HCT116 (cell line): ENCODE results near the gene PHB1. TPM values are rescaled to one million over a fixed set of nuclear protein-coding genes. Genes with fewer than 3 reads are reported as not detected.

Experiments used
- ATAC-seq: fragments of 200-7000 bp; cut with Tn5 transposase; 2 replicates; pipeline ENCODE4 v1.9.1; 2020; ENCODE audit warnings: mild to moderate bottlenecking, moderate library complexity
- BruUV-seq: library from RNA; stranded (reverse); fragments of 400-500 nt; replicated peaks from 2 replicates; lab custom pipeline; 2021; lab: Mats Ljungman, UMichigan
- CTCF ChIA-PET: fragments of 300-600 bp; sonication (Branson Sonifier 250); formaldehyde crosslinking; loops from one replicate; lab custom pipeline; 2021; ENCODE audit warnings: antibody characterized with exemption; lab: Charles Lee
- POLR2A ChIA-PET: fragments of 300-600, 350-600 bp; sonication (Branson Sonifier 250); formaldehyde crosslinking; loops from one replicate; lab custom pipeline; 2021; ENCODE audit warnings: antibody characterized with exemption; lab: Charles Lee
- RAD21 ChIA-PET, 2 experiments: fragments of 300-600 bp; sonication (Branson Sonifier 250); formaldehyde crosslinking; loops; one replicate each; lab custom pipeline; 2023; ENCODE audit warnings: low total read pairs in 2 of 2; ENCODE audit not compliant: uncharacterized antibody in 2 of 2, unreplicated experiment in 2 of 2, low non-redundant PET in 1 of 2; lab: Charles Lee
- DNase-seq: peaks from one replicate; pipeline ENCODE4 v3.0.0-alpha.2; 2010; ENCODE audit warnings: low read depth, low spot score
- H2AFZ ChIP-seq: fragments of 200-600 bp; shearing (Covaris generic), sonication (generic); 2 replicates; pipeline ENCODE4 v1.6.1; 2017; ENCODE audit warnings: low read depth, mixed run types, mixed read lengths, antibody characterized with exemption, low read length; ENCODE audit not compliant: poor library complexity, severe bottlenecking
- H3K27ac ChIP-seq: 2 replicates; pipeline ENCODE4 v1.5.1; 2012; ENCODE audit warnings: low read depth, low read length
- H3K27me3 ChIP-seq: fragments of 200-600 bp; sonication (generic); 2 replicates; pipeline ENCODE4 v1.6.1; 2016; ENCODE audit warnings: mixed run types, low read length, mixed read lengths; ENCODE audit not compliant: insufficient read depth
- H3K36me3 ChIP-seq, 2 experiments: fragments of 200-500 bp in 1 of 2; fragments of 200-600 bp in 1 of 2; sonication (Bioruptor generic) in 1 of 2; sonication (generic) in 1 of 2; 2 replicates each; pipeline versions ENCODE4 v1.5.1 to v1.6.1; 2014 to 2016; ENCODE audit warnings: low read length in 2 of 2, inconsistent platforms in 1 of 2, mixed read lengths in 1 of 2, mixed run types in 1 of 2; ENCODE audit not compliant: insufficient read depth in 2 of 2, control insufficient read depth in 1 of 2
- H3K4me1 ChIP-seq, 2 experiments: fragments of 200-600 bp in 1 of 2; sonication (generic) in 1 of 2; 2 replicates each; pipeline versions ENCODE4 v1.5.1 to v1.6.1; 2012 to 2017; ENCODE audit warnings: low read length in 2 of 2, inconsistent platforms in 1 of 2, mild to moderate bottlenecking in 1 of 2, mixed read lengths in 1 of 2, mixed run types in 1 of 2, moderate library complexity in 1 of 2; ENCODE audit not compliant: insufficient read depth in 2 of 2, control insufficient read depth in 1 of 2
- H3K4me2 ChIP-seq: fragments of 200-600 bp; sonication (generic); 2 replicates; pipeline ENCODE4 v1.6.1; 2017; ENCODE audit warnings: mixed run types, low read length, mixed read lengths
- H3K4me3 ChIP-seq, 2 experiments: fragments of 200-600 bp in 1 of 2; sonication (generic) in 1 of 2; replicated peaks in 1 of 2; 2 replicates each; pipeline ENCODE4 v1.5.1; 2011 to 2016; ENCODE audit warnings: low read length in 2 of 2, control low read depth in 1 of 2, low read depth in 1 of 2, mild to moderate bottlenecking in 1 of 2, mixed read lengths in 1 of 2, mixed run types in 1 of 2
- H3K79me2 ChIP-seq: fragments of 200-600 bp; sonication (generic); 2 replicates; pipeline ENCODE4 v1.6.1; 2017; ENCODE audit warnings: mild to moderate bottlenecking, mixed run types, low read length, moderate library complexity, mixed read lengths; ENCODE audit not compliant: insufficient read depth
- H3K9ac ChIP-seq: fragments of 200-600 bp; sonication (generic); 2 replicates; pipeline ENCODE4 v1.6.1; 2016; ENCODE audit warnings: low read length, mixed read lengths
- H3K9me2 ChIP-seq: fragments of 200-600 bp; sonication (generic), shearing (Covaris generic); 2 replicates; pipeline ENCODE4 v1.6.1; 2017; ENCODE audit warnings: mixed run types, mild to moderate bottlenecking, moderate library complexity; ENCODE audit not compliant: insufficient read depth
- H3K9me3 ChIP-seq, 2 experiments: fragments of 200-500 bp in 1 of 2; fragments of 200-600 bp in 1 of 2; sonication (Bioruptor generic) in 1 of 2; sonication (generic) in 1 of 2; 2 replicates each; pipeline ENCODE4 v1.6.1; 2014 to 2017; ENCODE audit warnings: low read length in 2 of 2, mixed read lengths in 2 of 2, inconsistent platforms in 1 of 2, low read depth in 1 of 2, mild to moderate bottlenecking in 1 of 2, mixed run types in 1 of 2, moderate library complexity in 1 of 2; ENCODE audit not compliant: control insufficient read depth in 1 of 2, insufficient read depth in 1 of 2
- H4K20me1 ChIP-seq: fragments of 200-600 bp; sonication (generic), shearing (Covaris generic); 2 replicates; pipeline ENCODE4 v1.6.1; 2017; ENCODE audit warnings: mixed run types, mild to moderate bottlenecking, moderate library complexity; ENCODE audit not compliant: insufficient read depth
- CBX3 ChIP-seq: IDR thresholded peaks from 2 replicates; pipeline ENCODE4 v1.6.1; 2012; ENCODE audit warnings: low read depth
- CEBPB ChIP-seq: IDR thresholded peaks from 2 replicates; pipeline ENCODE4 v1.6.1; 2012; ENCODE audit warnings: low read depth
- EGR1 ChIP-seq: IDR thresholded peaks from 2 replicates; pipeline ENCODE4 v1.6.1; 2012; ENCODE audit warnings: low read depth
- ELF1 ChIP-seq: IDR thresholded peaks from 2 replicates; pipeline ENCODE4 v1.6.1; 2012; ENCODE audit warnings: low read depth, borderline replicate concordance
- EZH2 ChIP-seq: fragments of 200-600 bp; sonication (generic); IDR thresholded peaks from 2 replicates; pipeline ENCODE4 v1.6.1; 2017; ENCODE audit warnings: antibody characterized with exemption, mixed run types
- POLR2AphosphoS5 ChIP-seq: IDR thresholded peaks from 2 replicates; pipeline ENCODE4 v1.6.1; 2011; ENCODE audit warnings: mild to moderate bottlenecking, low read depth, low read length, moderate library complexity
- RAD21 ChIP-seq: IDR thresholded peaks from 2 replicates; pipeline ENCODE4 v1.6.1; 2012; ENCODE audit warnings: low read depth, mild to moderate bottlenecking
- SIN3A ChIP-seq: IDR thresholded peaks from 2 replicates; pipeline ENCODE4 v1.6.1; 2012; ENCODE audit warnings: low read depth
- SP1 ChIP-seq: IDR thresholded peaks from 2 replicates; pipeline ENCODE4 v1.6.1; 2012; ENCODE audit warnings: low read depth
- SRF ChIP-seq: IDR thresholded peaks from 2 replicates; pipeline ENCODE4 v1.6.1; 2012; ENCODE audit warnings: low read depth
- TCF7L2 ChIP-seq: IDR thresholded peaks from 2 replicates; pipeline ENCODE4 v1.7.0; 2011; ENCODE audit warnings: borderline replicate concordance, inconsistent platforms; ENCODE audit not compliant: insufficient read depth, insufficient read length; ENCODE audit errors: extremely low read depth
- YY1 ChIP-seq: IDR thresholded peaks from 2 replicates; pipeline ENCODE4 v1.6.1; 2011; ENCODE audit warnings: low read length, low read depth, moderate library complexity, mild to moderate bottlenecking; ENCODE audit not compliant: insufficient replicate concordance; ENCODE audit errors: extremely low read depth
- intact Hi-C: fragments of 100-400 bp; cut with micrococcal nuclease; formaldehyde crosslinking; loops from 2 replicates; pipeline ENCODE4 v1.10.0; 2022
- total RNA-seq: library from RNA; stranded (reverse); gene quantifications from one replicate; pipeline ENCODE4 v1.2.1, GENCODE V29; 2021; ENCODE audit not compliant: unreplicated experiment
- TF ChIP-seq, protein P1 (sequence below): IDR thresholded peaks from 2 replicates; pipeline ENCODE4 v1.6.1; 2012
- TF ChIP-seq, protein P2 (sequence below): IDR thresholded peaks from 2 replicates; pipeline ENCODE4 v1.6.1; 2012
- TF ChIP-seq, protein P3 (sequence below): IDR thresholded peaks from 2 replicates; pipeline ENCODE4 v1.6.1; 2011; ENCODE audit warnings: mild to moderate bottlenecking, low read length, moderate library complexity; ENCODE audit not compliant: insufficient replicate concordance; ENCODE audit errors: extremely low read depth
- TF ChIP-seq, protein P4 (sequence below): IDR thresholded peaks from 2 replicates; pipeline ENCODE4 v1.6.1; 2012; ENCODE audit warnings: low read depth
- TF ChIP-seq, protein P5 (sequence below), 3 experiments: fragments of 200-600 bp in 1 of 3; sonication (generic) in 1 of 3; IDR thresholded peaks in 2 of 3; conservative IDR thresholded peaks in 1 of 3; 2 replicates each; pipeline ENCODE4 v1.5.1; 2012 to 2017; ENCODE audit warnings: low read depth in 2 of 3, low read length in 2 of 3, antibody characterized with exemption in 1 of 3, borderline replicate concordance in 1 of 3, control low read depth in 1 of 3, mild to moderate bottlenecking in 1 of 3, mixed read lengths in 1 of 3, mixed run types in 1 of 3, moderate library complexity in 1 of 3; ENCODE audit not compliant: insufficient read depth in 1 of 3

The PHB1 gene
- total RNA-seq, 1 experiment from 2014 or later = 534 TPM

DNA sequence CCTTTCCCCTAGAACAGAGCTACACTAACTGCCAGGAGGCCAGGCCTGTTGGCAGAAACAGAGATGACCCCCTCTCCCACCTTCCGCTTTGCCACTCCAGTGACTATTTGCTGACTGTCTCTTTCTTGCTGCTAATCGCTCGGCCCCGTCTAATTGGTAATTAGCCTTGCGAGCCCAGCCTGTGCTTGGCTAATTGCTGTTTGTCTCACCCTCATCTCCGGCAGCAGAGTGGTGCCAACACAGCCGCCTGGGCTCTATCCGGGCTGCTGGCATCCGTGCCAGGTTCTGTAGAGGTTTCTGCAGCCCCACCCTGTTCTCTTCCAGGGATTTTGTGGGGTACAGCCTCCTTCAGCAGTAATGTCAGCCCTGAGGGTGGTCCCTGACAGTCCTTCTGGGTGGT is 27.4 kb upstream of the PHB1 start:
- TF ChIP-seq TCF7L2 (no peak), POLR2AphosphoS5 (no peak), EZH2 (no peak), RAD21 (no peak), SP1 (no peak), SRF (no peak), YY1 (no peak), CEBPB (no peak), EGR1 (no peak), CBX3 (no peak), SIN3A (no peak), ELF1 (no peak)
- TF ChIP-seq, protein P1, sequence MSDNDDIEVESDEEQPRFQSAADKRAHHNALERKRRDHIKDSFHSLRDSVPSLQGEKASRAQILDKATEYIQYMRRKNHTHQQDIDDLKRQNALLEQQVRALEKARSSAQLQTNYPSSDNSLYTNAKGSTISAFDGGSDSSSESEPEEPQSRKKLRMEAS = no peak
- TF ChIP-seq, protein P2, sequence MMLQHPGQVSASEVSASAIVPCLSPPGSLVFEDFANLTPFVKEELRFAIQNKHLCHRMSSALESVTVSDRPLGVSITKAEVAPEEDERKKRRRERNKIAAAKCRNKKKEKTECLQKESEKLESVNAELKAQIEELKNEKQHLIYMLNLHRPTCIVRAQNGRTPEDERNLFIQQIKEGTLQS = no peak
- TF ChIP-seq, protein P3, sequence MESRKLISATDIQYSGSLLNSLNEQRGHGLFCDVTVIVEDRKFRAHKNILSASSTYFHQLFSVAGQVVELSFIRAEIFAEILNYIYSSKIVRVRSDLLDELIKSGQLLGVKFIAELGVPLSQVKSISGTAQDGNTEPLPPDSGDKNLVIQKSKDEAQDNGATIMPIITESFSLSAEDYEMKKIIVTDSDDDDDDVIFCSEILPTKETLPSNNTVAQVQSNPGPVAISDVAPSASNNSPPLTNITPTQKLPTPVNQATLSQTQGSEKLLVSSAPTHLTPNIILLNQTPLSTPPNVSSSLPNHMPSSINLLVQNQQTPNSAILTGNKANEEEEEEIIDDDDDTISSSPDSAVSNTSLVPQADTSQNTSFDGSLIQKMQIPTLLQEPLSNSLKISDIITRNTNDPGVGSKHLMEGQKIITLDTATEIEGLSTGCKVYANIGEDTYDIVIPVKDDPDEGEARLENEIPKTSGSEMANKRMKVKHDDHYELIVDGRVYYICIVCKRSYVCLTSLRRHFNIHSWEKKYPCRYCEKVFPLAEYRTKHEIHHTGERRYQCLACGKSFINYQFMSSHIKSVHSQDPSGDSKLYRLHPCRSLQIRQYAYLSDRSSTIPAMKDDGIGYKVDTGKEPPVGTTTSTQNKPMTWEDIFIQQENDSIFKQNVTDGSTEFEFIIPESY = no peak
- TF ChIP-seq, protein P4, sequence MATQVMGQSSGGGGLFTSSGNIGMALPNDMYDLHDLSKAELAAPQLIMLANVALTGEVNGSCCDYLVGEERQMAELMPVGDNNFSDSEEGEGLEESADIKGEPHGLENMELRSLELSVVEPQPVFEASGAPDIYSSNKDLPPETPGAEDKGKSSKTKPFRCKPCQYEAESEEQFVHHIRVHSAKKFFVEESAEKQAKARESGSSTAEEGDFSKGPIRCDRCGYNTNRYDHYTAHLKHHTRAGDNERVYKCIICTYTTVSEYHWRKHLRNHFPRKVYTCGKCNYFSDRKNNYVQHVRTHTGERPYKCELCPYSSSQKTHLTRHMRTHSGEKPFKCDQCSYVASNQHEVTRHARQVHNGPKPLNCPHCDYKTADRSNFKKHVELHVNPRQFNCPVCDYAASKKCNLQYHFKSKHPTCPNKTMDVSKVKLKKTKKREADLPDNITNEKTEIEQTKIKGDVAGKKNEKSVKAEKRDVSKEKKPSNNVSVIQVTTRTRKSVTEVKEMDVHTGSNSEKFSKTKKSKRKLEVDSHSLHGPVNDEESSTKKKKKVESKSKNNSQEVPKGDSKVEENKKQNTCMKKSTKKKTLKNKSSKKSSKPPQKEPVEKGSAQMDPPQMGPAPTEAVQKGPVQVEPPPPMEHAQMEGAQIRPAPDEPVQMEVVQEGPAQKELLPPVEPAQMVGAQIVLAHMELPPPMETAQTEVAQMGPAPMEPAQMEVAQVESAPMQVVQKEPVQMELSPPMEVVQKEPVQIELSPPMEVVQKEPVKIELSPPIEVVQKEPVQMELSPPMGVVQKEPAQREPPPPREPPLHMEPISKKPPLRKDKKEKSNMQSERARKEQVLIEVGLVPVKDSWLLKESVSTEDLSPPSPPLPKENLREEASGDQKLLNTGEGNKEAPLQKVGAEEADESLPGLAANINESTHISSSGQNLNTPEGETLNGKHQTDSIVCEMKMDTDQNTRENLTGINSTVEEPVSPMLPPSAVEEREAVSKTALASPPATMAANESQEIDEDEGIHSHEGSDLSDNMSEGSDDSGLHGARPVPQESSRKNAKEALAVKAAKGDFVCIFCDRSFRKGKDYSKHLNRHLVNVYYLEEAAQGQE = no peak
- TF ChIP-seq, protein P5, sequence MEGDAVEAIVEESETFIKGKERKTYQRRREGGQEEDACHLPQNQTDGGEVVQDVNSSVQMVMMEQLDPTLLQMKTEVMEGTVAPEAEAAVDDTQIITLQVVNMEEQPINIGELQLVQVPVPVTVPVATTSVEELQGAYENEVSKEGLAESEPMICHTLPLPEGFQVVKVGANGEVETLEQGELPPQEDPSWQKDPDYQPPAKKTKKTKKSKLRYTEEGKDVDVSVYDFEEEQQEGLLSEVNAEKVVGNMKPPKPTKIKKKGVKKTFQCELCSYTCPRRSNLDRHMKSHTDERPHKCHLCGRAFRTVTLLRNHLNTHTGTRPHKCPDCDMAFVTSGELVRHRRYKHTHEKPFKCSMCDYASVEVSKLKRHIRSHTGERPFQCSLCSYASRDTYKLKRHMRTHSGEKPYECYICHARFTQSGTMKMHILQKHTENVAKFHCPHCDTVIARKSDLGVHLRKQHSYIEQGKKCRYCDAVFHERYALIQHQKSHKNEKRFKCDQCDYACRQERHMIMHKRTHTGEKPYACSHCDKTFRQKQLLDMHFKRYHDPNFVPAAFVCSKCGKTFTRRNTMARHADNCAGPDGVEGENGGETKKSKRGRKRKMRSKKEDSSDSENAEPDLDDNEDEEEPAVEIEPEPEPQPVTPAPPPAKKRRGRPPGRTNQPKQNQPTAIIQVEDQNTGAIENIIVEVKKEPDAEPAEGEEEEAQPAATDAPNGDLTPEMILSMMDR (IDR thresholded peaks at IDR 0.05 in 2 of 3, conservative IDR thresholded peaks at IDR 0.05 in 1 of 3; ENCODE audit: borderline replicate concordance in 1 of 3, insufficient read depth in 1 of 3, low read depth in 2 of 3, low read length in 2 of 3) = no peak
- no peaks in the 10 kb centered on the region for H3K79me2 ChIP-seq
- ChIA-PET CTCF (no interaction called here), POLR2A (no interaction called here), RAD21 (no interaction called here)
- no TSS peak for BruUV-seq
- H3K9me3 ChIP-seq = no peaks in the 10 kb centered on the region
- ATAC-seq (no peak), DNase-seq (no peak)
- no peaks in the 10 kb centered on the region for H4K20me1 ChIP-seq
- H3K4me1 ChIP-seq = no peaks in the 10 kb centered on the region
- H3K4me2 ChIP-seq = no peak overlapping the region
- H3K9ac ChIP-seq = no peak overlapping the region
- intact Hi-C loops = no loop called here
- H3K27me3 ChIP-seq = peaks cover 25% of the 10 kb centered on the region; the same call in 1 of the 2 replicates
- no peaks in the 10 kb centered on the region for H3K36me3 ChIP-seq
- H3K9me2 ChIP-seq = no peaks in the 10 kb centered on the region
- H3K27ac ChIP-seq = no peak overlapping the region
- no peak overlapping the region for H3K4me3 ChIP-seq
- no peak overlapping the region for H2AFZ ChIP-seq
